Posterior cingulate gyrus (tissue), 11 donors: ENCODE measurements around the gene UTF1.

Experiments used
- DNase-seq, 10 donors: peaks; one replicate each; pipeline versions ENCODE4 v3.0.0 to v3.0.0-alpha.2; 2020 to 2021; ENCODE audit warnings: mixed read lengths in 3 of 10
- intact Hi-C: fragments of 100-400 bp; cut with DNase I; formaldehyde crosslinking; loops from one replicate; pipeline ENCODE4 v1.15.1; 2023

UTF1 gene

GRCh38 chr10:133196221-133196915 is 33.6 kb upstream of the UTF1 start:
- peak in 7 of 10 donors; percentile 37 to 88 (median 57) for DNase-seq
- intact Hi-C loops, result no loop called here

GRCh38 chr10:133196936-133197758 is 32.9 kb upstream of the UTF1 start:
- DNase-seq, result peak in 4 of 10 donors; percentile 23 to 81 (median 70)
- intact Hi-C loops, result no loop called here

GRCh38 chr10:133197786-133198185 is 32.2 kb upstream of the UTF1 start:
- peak in 4 of 10 donors; percentile 28 to 67 (median 59) for DNase-seq
- intact Hi-C loops, result no loop called here

- peak in 3 of 10 donors; percentile 24 to 72 (median 62) for DNase-seq
- intact Hi-C loops, result no loop called here
Measured at GRCh38 chr10:133198206-133198605, 31.8 kb upstream of the UTF1 start.

GRCh38 chr10:133198621-133199487 is 31.2 kb upstream of the UTF1 start:
- intact Hi-C loops, result no loop called here
- DNase-seq, result peak in 4 of 10 donors; percentile 15 to 83 (median 61)

GRCh38 chr10:133199488-133199885 is 30.5 kb upstream of the UTF1 start:
- DNase-seq, result peak in 2 of 10 donors; percentile 46 to 51

GRCh38 chr10:133199992-133200611 is 29.9 kb upstream of the UTF1 start:
- DNase-seq, result peak in 4 of 10 donors; percentile 15 to 80 (median 68)
- intact Hi-C loops, result no loop called here

More at GRCh38 chr10:133199488-133199885, 30.5 kb upstream of the UTF1 start:
- intact Hi-C loops, result no loop called here

GRCh38 chr10:133200621-133201031 is 29.4 kb upstream of the UTF1 start:
- intact Hi-C loops, result no loop called here

GRCh38 chr10:133201151-133201947 is 28.7 kb upstream of the UTF1 start:
- peak in 2 of 10 donors; percentile 79 to 82 for DNase-seq
- intact Hi-C loops, result no loop called here

More at GRCh38 chr10:133200621-133201031, 29.4 kb upstream of the UTF1 start:
- DNase-seq, result peak in 4 of 10 donors; percentile 21 to 75 (median 56)

- intact Hi-C loops, result no loop called here
- peak in 1 of 10 donors; percentile 77 for DNase-seq
Measured at GRCh38 chr10:133201948-133202725, 27.9 kb upstream of the UTF1 start.

- peak in 1 of 10 donors; percentile 61 for DNase-seq
- intact Hi-C loops, result no loop called here
Measured at GRCh38 chr10:133202778-133203651, 27.0 kb upstream of the UTF1 start.

GRCh38 chr10:133203652-133204195 is 26.3 kb upstream of the UTF1 start:
- intact Hi-C loops, result no loop called here
- DNase-seq, result peak in 1 of 10 donors; percentile 73

- intact Hi-C loops, result no loop called here
- peak in 2 of 10 donors; percentile 80 to 85 for DNase-seq
Measured at GRCh38 chr10:133204226-133205015, 25.6 kb upstream of the UTF1 start.

- DNase-seq, result peak in 1 of 10 donors; percentile 87
- intact Hi-C loops, result no loop called here
Measured at GRCh38 chr10:133205146-133205545, 24.9 kb upstream of the UTF1 start.

- DNase-seq, result peak in 2 of 10 donors; percentile 67 to 74
Measured at GRCh38 chr10:133206356-133207040, 23.5 kb upstream of the UTF1 start.

More at GRCh38 chr10:133206356-133207040, 23.5 kb upstream of the UTF1 start:
- intact Hi-C loops, result no loop called here
